HG03025 (cell line): ENCODE measurements around the gene CD8A.
"Not testable (repeated sequence)": the region's sequence is repeated elsewhere in the genome, so short reads cannot be mapped to it uniquely, and the experiment has no call there.

Experiments
- ATAC-seq: cut with Tn5 transposase; IDR thresholded peaks from one replicate; pipeline ENCODE4 v1.9.1; 2021; ENCODE audit warnings: mild to moderate bottlenecking, moderate library complexity; ENCODE audit not compliant: unreplicated experiment, low FRiP score

CD8A gene

DNA sequence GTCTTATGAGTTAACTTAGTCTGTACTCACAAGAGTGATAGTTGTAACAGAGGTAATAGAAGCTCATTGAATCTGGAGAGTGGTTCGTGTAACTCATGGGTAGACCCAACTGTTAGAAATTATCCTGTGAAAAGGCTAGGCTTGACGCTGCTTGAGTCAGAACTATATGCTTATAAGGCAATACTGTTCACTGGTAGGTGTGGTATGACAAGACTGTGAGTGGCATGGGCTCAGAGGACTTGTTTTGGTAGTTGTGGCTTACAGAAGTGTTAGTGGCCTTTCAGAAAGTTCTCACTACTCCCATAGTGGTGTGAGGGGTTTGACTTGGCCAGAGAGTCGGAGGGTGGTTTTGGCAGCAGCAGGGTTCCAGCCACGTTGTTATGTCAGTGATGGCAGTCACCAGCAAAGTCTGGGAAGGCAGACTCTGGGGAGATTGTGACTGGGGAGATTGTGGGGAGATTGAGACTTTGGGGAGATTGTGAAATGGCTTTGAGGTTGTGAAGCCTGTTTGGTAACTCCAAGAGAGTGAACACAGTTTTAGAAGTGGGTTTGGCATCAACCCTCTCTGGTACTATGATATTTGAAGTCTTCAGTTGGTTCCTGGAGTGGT, 48.7 kb downstream of the CD8A start:
- ATAC-seq = not testable (repeated sequence)

DNA sequence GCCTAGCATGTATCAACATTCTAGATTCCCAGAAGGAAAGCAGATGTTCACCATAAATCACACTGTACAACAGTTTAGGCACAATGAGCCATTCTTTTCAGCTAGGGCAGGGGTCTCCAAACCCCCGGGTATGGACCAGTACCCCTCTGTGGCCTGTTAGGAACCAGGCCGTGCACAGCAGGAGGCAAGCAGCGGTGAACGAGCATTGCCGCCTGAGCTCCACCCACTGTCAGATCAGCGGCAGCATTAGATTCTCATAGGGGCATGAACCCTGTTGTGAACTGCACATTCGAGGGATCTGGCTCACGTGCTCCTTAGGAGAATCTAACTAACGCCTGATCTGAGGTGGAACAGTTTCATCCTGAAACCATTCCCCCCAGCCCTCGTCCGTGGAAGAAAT, 50.8 kb downstream of the CD8A start:
- not testable (repeated sequence) for ATAC-seq

DNA sequence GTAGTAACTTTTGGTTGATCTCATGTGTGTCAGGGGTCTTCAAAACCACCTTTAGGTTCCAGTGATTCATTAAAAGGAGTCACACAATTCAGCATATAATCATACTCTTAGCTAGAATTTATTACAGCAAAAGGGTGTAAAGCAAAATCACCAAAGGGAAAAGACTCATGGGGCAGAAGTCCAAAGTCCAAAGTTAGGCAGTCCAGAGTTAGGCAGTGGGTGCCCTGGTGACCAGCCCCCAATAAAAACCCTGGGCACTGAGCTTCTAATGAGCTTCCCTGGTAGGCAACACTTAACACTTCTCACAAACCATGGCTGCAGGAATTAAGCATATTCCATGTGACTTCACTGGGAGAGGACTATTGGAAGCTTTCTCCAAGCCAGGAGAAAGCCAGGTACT, 51.2 kb downstream of the CD8A start:
- not testable (repeated sequence) for ATAC-seq

DNA sequence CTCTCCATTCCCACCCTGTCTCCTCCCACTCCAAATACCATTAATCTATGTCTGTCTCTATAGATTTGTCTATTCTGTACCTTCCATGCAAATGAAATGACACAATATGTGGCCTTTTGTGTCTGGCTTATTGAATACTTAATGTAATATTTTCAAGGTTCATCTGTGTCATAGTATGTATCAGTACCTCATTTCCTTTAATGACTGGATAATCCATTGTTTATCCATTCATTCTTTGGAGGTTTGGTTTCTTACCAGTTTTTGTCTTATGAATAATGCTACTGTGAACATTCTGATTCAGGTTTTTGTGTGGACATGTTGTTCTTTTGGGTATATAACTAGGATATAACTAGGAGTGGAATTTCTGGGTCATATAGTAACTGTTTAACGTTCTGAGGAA, 55.8 kb downstream of the CD8A start:
- not testable (repeated sequence) for ATAC-seq
